H9 (cell line): Measurements from ENCODE around the gene CNNM2. TPM values are rescaled to one million over a fixed set of nuclear protein-coding genes. Genes with fewer than 3 reads are reported as not detected.

Experiments used
- DNase-seq: peaks from one replicate; pipeline ENCODE4 v3.0.0-alpha.2; 2017
- H2AFZ ChIP-seq: one replicate; pipeline ENCODE4 v1.6.1; 2013; ENCODE audit warnings: mild to moderate bottlenecking, low read length, control low read depth, moderate library complexity
- H2AK5ac ChIP-seq: 2 replicates; pipeline ENCODE4 v1.6.1; 2013; ENCODE audit warnings: low read length, control low read depth, mixed read lengths; ENCODE audit not compliant: insufficient read length
- H2BK120ac ChIP-seq: one replicate; pipeline ENCODE4 v1.6.1; 2013; ENCODE audit warnings: low read depth, mild to moderate bottlenecking, low read length, control low read depth, inconsistent platforms; ENCODE audit not compliant: poor library complexity, severe bottlenecking
- H2BK12ac ChIP-seq: 2 replicates; pipeline ENCODE4 v1.6.1; 2013; ENCODE audit warnings: low read length, control low read depth, mixed read lengths, low read depth; ENCODE audit not compliant: insufficient read length
- H2BK15ac ChIP-seq: 2 replicates; pipeline ENCODE4 v1.6.1; 2013; ENCODE audit warnings: low read depth, low read length, control low read depth
- H2BK20ac ChIP-seq: one replicate; pipeline ENCODE4 v1.6.1; 2013; ENCODE audit warnings: low read depth, mild to moderate bottlenecking, low read length, control low read depth, inconsistent platforms; ENCODE audit not compliant: poor library complexity, severe bottlenecking
- H2BK5ac ChIP-seq: 2 replicates; pipeline ENCODE4 v1.6.1; 2013; ENCODE audit warnings: low read length, control low read depth, mixed read lengths; ENCODE audit not compliant: insufficient read length
- H3K14ac ChIP-seq: 2 replicates; pipeline ENCODE4 v1.6.1; 2013; ENCODE audit warnings: low read length, control low read depth; ENCODE audit not compliant: insufficient read depth
- H3K18ac ChIP-seq: 2 replicates; pipeline ENCODE4 v1.6.1; 2013; ENCODE audit warnings: low read depth, mild to moderate bottlenecking, mixed read lengths, low read length, control low read depth; ENCODE audit not compliant: insufficient read length
- H3K23ac ChIP-seq: 2 replicates; pipeline ENCODE4 v1.6.1; 2013; ENCODE audit warnings: low read length, control low read depth, mixed read lengths, low read depth; ENCODE audit not compliant: insufficient read length
- H3K23me2 ChIP-seq: 2 replicates; pipeline ENCODE4 v1.6.1; 2013; ENCODE audit warnings: low read depth, mild to moderate bottlenecking, mixed read lengths, low read length, control low read depth; ENCODE audit not compliant: insufficient read length, poor library complexity, severe bottlenecking
- H3K27ac ChIP-seq: 2 replicates; pipeline ENCODE4 v1.5.1; 2013; ENCODE audit warnings: low read length, control low read depth, mixed read lengths, low read depth; ENCODE audit not compliant: insufficient read length
- H3K27me3 ChIP-seq: 2 replicates; pipeline ENCODE4 v1.6.1; 2013; ENCODE audit warnings: low read length, control low read depth, inconsistent platforms; ENCODE audit not compliant: insufficient read depth
- H3K4ac ChIP-seq: 2 replicates; pipeline ENCODE4 v1.6.1; 2013; ENCODE audit warnings: low read depth, mild to moderate bottlenecking, control low read depth, inconsistent platforms, low read length, moderate library complexity
- H3K4me1 ChIP-seq: 2 replicates; pipeline ENCODE4 v1.6.1; 2013; ENCODE audit warnings: low read length, control low read depth, inconsistent platforms; ENCODE audit not compliant: insufficient read depth
- H3K4me2 ChIP-seq: 2 replicates; pipeline ENCODE4 v1.6.1; 2013; ENCODE audit warnings: low read length, control low read depth, mixed read lengths; ENCODE audit not compliant: insufficient read length, insufficient read depth
- H3K56ac ChIP-seq: 2 replicates; pipeline ENCODE4 v1.6.1; 2013; ENCODE audit warnings: low read depth, mild to moderate bottlenecking, mixed read lengths, low read length, control low read depth; ENCODE audit not compliant: insufficient read length
- H3K79me1 ChIP-seq: 2 replicates; pipeline ENCODE4 v1.6.1; 2013; ENCODE audit warnings: low read depth, mild to moderate bottlenecking, moderate library complexity, low read length, control low read depth, inconsistent platforms; ENCODE audit not compliant: insufficient read depth, poor library complexity, severe bottlenecking
- H3K79me2 ChIP-seq: 2 replicates; pipeline ENCODE4 v1.6.1; 2013; ENCODE audit warnings: low read length, control low read depth, inconsistent platforms; ENCODE audit not compliant: insufficient read depth
- H3K9ac ChIP-seq: 2 replicates; pipeline ENCODE4 v1.6.1; 2013; ENCODE audit warnings: low read length, control low read depth, mixed read lengths; ENCODE audit not compliant: insufficient read length; ENCODE audit errors: extremely low read depth
- H3K9me3 ChIP-seq: one replicate; pipeline ENCODE4 v1.6.1; 2013; ENCODE audit warnings: low read depth, low read length, inconsistent platforms; ENCODE audit not compliant: control insufficient read depth
- H3T11ph ChIP-seq: one replicate; pipeline ENCODE4 v1.6.1; 2013; ENCODE audit warnings: mild to moderate bottlenecking, low read length, control low read depth, inconsistent platforms
- H4K20me1 ChIP-seq: one replicate; pipeline ENCODE4 v1.6.1; 2013; ENCODE audit not compliant: control insufficient read depth, insufficient read length, insufficient read depth
- H4K5ac ChIP-seq: 2 replicates; pipeline ENCODE4 v1.6.1; 2013; ENCODE audit warnings: low read depth, mild to moderate bottlenecking, mixed read lengths, low read length, control low read depth; ENCODE audit not compliant: insufficient read length
- H4K8ac ChIP-seq: replicated peaks from 2 replicates; pipeline ENCODE4 v1.6.1; 2013; ENCODE audit warnings: low read length, control low read depth, mixed read lengths, low read depth; ENCODE audit not compliant: insufficient read length
- H4K91ac ChIP-seq: 2 replicates; pipeline ENCODE4 v1.6.1; 2013; ENCODE audit warnings: low read depth, mild to moderate bottlenecking, moderate library complexity, mixed read lengths, low read length, control low read depth; ENCODE audit not compliant: insufficient read length
- H3K27ac Mint-ChIP-seq, 3 experiments: 2 replicates in 2 of 3; 3 replicates in 1 of 3; pipeline ENCODE4 v1.8.0; 2020 to 2021; ENCODE audit warnings: mixed read lengths in 3 of 3, mild to moderate bottlenecking in 1 of 3, moderate library complexity in 1 of 3
- H3K27me3 Mint-ChIP-seq: 2 replicates; pipeline ENCODE4 v1.8.0; 2021; ENCODE audit warnings: low read depth, mild to moderate bottlenecking, moderate library complexity, mixed read lengths
- H3K36me3 Mint-ChIP-seq, 3 experiments: 2 replicates in 2 of 3; 3 replicates in 1 of 3; pipeline ENCODE4 v1.8.0; 2020 to 2021; ENCODE audit warnings: low read depth in 3 of 3, mixed read lengths in 3 of 3; ENCODE audit not compliant: insufficient read depth in 1 of 3
- H3K4me1 Mint-ChIP-seq, 2 experiments: 2 replicates each; pipeline ENCODE4 v1.8.0; 2020; ENCODE audit warnings: mixed read lengths in 2 of 2
- H3K4me3 Mint-ChIP-seq, 2 experiments: 2 replicates in 1 of 2; 3 replicates in 1 of 2; pipeline ENCODE4 v1.8.0; 2020 to 2021; ENCODE audit warnings: mild to moderate bottlenecking in 2 of 2, mixed read lengths in 2 of 2, moderate library complexity in 1 of 2
- H3K9me3 Mint-ChIP-seq, 2 experiments: 2 replicates in 1 of 2; 3 replicates in 1 of 2; pipeline ENCODE4 v1.8.0; 2020; ENCODE audit warnings: mild to moderate bottlenecking in 2 of 2, mixed read lengths in 2 of 2, moderate library complexity in 1 of 2
- whole genome bisulfite sequencing: extraction: QIAGEN DNeasy Blood & Tissue Kit; methylation state at CpG from one replicate; pipeline ENCODE4 v1.1.7; 2013; ENCODE audit warnings: missing lambda C conversion rate, low lambda C conversion rate, mixed read lengths; ENCODE audit not compliant: insufficient read length; ENCODE audit errors: extremely low coverage; 5-methylcytosine and 5-hydroxymethylcytosine counted together
- total RNA-seq: library from RNA; stranded (reverse); gene quantifications from 2 replicates; pipeline ENCODE4 v1.2.1, GENCODE V29; 2021
- TF ChIP-seq, protein P1 (sequence below): fragments of 200-600 bp; sonication (generic); conservative IDR thresholded peaks from 3 replicates; pipeline ENCODE4 v1.8.0; 2021; ENCODE audit warnings: antibody characterized with exemption, mild to moderate bottlenecking

The CNNM2 gene
- total RNA-seq, 1 experiment from 2014 or later, result 17.5 TPM

GRCh38 chr10:103013416-103013815, 95.3 kb downstream of the CNNM2 start:
- Histone ChIP-seq H2BK12ac (no peak overlapping the region), H4K5ac (no peak overlapping the region), H3K4me2 (no peak overlapping the region), H4K20me1 (no peaks in the 10 kb centered on the region), H2BK120ac (no peak overlapping the region), H2BK15ac (no peak overlapping the region), H3K27me3 (no peaks in the 10 kb centered on the region), H3K23me2 (no peaks in the 10 kb centered on the region), H3K9ac (no peak overlapping the region), H3K56ac (no peak overlapping the region), H3K14ac (no peak overlapping the region), H2BK5ac (no peak overlapping the region), H4K91ac (no peak overlapping the region), H2AFZ (no peak overlapping the region), H3K18ac (no peak overlapping the region), H3K27ac (no peak overlapping the region), H3K4ac (no peak overlapping the region), H3K9me3 (no peaks in the 10 kb centered on the region), H4K8ac (no peak overlapping the region), H3K4me1 (no peaks in the 10 kb centered on the region; the same call in 1 of the 2 replicates), H2AK5ac (no peak overlapping the region), H3K79me2 (no peaks in the 10 kb centered on the region), H3K23ac (no peak overlapping the region), H3T11ph (no peak overlapping the region), H3K79me1 (no peaks in the 10 kb centered on the region), H2BK20ac (no peak overlapping the region)
- Mint-ChIP-seq H3K27me3 (no peaks in the 10 kb centered on the region), H3K4me1 (peaks cover 24 to 28% of the 10 kb centered on the region in 2 experiments), H3K9me3 (no peaks in the 10 kb centered on the region), H3K27ac (peak overlapping the region in 1 of 3 experiments; percentile 52; a peak in 2 of 7 replicates), H3K36me3 (no peaks in the 10 kb centered on the region; a peak in 1 of 7 replicates), H3K4me3 (no peak overlapping the region; a peak in 1 of 5 replicates)
- no peak for DNase-seq
- TF ChIP-seq, protein P1, sequence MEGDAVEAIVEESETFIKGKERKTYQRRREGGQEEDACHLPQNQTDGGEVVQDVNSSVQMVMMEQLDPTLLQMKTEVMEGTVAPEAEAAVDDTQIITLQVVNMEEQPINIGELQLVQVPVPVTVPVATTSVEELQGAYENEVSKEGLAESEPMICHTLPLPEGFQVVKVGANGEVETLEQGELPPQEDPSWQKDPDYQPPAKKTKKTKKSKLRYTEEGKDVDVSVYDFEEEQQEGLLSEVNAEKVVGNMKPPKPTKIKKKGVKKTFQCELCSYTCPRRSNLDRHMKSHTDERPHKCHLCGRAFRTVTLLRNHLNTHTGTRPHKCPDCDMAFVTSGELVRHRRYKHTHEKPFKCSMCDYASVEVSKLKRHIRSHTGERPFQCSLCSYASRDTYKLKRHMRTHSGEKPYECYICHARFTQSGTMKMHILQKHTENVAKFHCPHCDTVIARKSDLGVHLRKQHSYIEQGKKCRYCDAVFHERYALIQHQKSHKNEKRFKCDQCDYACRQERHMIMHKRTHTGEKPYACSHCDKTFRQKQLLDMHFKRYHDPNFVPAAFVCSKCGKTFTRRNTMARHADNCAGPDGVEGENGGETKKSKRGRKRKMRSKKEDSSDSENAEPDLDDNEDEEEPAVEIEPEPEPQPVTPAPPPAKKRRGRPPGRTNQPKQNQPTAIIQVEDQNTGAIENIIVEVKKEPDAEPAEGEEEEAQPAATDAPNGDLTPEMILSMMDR, result no peak
- no CpG with 5 or more reads among the region's 5 CpGs for WGBS
